ENCODE measurements around the gene ISG15.
A peak's percentile ranks its signal among the peaks of the same experiment; 100 is the strongest.
"Not testable (repeated sequence)": the region's sequence is repeated elsewhere in the genome, so short reads cannot be mapped to it uniquely, and the experiment has no call there.

ISG15 gene

DNA sequence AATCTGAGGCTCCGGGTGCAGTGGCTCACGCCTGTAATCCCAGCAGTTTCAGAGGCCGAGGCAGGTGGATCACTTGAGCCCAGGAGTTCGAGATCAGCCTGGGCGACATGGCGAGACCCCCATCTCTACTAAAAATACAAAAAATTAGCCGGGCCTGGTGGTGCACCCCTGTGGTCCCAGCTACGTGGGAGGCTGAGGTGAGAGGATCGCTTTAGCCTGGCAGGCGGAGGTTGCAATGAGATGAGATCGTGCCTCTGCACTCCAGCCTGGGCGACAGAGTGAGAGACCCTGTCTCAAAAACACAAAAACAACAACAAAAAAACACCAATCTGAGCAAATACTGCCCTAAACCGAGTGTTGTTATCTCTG is 577 bp upstream of the ISG15 start:
- not testable (repeated sequence) for DNase-seq (ENCODE audit: low spot score)

GRCh38 chr1:1013922-1014648 is 788 bp downstream of the ISG15 start:
- no peak for DNase-seq (ENCODE audit: low spot score)

DNA sequence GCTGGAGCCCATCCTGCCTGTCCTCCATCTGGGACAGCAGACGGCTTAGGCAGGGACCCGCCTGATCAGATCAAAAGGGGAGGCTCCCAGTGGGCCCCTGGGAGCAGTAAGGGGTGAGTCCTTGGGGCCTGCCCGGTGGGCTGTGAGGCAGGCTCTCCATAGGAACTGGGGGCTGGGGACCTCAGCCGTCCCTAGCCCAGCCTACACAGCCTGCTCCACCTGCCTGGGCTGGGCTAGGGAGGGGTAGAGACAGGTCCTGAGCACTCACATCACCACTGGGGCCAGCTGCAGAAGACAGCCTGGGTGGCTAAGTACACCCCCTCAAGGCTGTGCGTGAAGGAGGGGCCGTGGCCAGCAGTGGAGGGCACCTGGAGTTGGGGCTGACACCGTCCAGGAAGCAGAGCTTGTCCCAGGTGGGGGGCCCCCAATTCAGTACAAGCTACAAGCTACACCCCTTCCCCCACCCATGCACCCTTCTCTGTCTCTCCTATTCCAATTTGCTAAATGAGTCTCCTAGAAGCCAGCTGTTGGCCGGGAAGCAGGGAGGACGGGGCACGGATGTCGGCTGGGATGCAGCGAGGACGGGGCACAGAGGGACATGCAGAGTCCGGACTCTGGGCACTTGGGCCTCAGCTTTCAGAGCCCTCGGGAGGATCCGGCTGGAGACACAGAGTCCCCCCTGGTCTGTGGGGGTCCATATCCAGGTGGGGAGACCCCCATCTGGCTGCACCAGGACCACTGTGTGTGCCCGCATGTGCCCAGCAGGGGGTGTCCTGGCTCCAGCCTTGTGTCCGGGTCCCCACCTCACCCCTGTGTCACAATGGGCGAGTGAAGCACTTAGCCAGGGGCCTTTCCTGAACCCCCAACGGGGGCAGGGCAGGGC is 1.7 kb downstream of the ISG15 start:
- no peak for DNase-seq (ENCODE audit: low spot score)

DNA sequence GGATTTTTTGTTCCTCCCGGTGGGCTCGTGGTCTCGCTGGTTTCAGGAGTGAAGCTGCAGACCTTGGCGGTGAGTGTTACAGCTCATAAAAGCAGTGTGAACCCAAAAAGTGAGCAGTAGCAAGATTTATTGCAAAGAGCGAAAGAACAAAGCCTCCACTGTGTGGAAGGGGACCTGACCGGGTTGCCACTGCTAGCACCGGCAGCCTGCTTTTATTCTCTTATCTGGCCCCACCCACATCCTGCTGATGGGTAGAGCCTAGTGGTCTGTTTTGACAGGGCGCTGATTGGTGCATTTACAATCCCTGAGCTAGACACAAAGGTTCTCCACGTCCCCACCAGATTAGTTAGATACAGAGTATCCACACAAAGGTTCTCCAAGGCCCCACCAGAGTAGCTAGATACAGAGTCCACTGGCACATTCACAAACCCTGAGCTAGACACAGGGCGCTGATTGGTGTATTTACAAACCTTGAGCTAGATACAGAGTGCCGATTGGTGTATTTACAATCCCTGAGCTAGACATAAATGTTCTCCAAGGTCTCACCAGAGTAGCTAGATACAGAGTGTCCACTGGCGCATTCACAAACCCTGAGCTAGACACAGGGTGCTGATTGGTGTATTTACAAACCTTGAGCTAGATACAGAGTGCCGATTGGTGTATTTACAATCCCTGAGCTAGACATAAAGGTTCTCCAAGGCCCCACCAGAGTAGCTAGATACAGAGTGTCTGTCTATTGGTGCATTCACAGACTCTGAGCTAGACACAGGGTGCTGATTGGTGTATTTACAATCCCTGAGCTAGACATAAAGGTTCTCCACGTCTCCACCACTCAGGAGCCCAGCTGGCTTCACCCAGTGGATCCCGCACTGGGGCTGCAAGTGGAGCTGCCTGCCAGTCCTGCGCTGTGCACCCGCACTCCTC is 4.4 kb downstream of the ISG15 start:
- DNase-seq (ENCODE audit: low spot score) = not testable (repeated sequence)

DNA sequence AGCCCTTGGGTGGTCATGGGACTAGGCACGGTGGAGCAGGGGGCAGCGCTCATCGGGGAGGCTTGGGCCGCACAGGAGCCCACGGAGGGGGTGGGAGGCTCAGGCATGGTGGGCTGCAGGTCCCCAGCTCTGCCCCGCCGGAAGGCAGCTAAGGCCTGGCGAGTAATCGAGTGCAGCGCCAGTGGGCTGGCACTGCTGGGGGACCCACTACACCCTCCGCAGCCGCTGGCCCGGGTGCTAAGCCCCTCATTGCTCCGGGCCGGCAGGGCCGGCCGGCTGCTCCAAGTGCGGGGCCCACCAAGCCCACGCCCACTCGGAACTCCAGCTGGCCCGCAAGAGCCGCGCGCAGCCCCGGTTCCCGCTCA is 5.0 kb downstream of the ISG15 start:
- not testable (repeated sequence) for DNase-seq (ENCODE audit: low spot score)

- peak; percentile 85 for DNase-seq (ENCODE audit: low spot score)
Measured at GRCh38 chr1:1019122-1019999, 6.1 kb downstream of the ISG15 start.

DNA sequence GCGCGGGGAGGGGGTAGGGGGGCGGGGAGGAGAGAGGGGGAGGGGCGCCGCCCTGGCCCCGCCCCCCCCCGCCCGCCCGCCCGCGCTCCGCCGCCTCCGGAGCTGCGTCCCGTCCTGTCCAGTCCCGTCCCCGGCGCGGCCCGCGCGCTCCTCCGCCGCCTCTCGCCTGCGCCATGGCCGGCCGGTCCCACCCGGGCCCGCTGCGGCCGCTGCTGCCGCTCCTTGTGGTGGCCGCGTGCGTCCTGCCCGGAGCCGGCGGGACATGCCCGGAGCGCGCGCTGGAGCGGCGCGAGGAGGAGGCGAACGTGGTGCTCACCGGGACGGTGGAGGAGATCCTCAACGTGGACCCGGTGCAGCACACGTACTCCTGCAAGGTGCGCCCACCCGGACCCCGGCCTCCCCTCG is 6.7 kb downstream of the ISG15 start, which contains the start of gene AGRN:
TSS of gene AGRN (plus strand) at position 121 of the 405 bp plus-strand sequence. CDS start at position 174, 53 bp downstream.
- no peak for DNase-seq (ENCODE audit: low spot score)

DNA sequence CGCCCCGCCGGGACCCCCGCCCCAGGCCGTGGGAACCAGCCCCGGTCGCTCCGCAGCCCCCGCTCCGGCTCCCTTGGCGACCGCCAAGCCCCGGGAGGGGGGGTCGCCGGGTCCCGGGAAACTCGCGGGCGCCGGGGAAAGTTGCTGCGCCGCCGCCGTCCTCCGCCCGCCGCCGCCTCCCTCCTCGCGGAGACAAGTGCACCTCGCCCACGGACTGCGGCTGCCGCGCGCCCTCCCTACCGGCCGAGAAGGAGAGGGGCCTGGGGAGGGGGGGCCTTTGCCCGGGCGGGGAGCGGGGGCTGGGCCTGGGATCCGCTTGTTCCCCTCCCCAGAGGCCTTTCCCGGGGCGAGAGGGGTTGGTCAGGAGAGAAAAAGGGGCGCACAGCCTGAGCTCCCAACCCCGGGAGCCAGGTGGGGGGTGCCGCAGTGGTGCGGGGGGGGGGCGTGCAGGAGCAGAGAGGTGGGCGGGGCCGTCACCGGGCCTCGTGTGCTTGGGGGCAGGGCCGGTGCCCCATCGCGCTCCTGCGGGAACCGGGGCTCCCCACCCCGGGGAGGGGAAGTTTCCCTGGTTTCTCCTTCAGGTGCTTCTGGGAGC is 7.2 kb downstream of the ISG15 start:
- DNase-seq (ENCODE audit: low spot score) = no peak

DNA sequence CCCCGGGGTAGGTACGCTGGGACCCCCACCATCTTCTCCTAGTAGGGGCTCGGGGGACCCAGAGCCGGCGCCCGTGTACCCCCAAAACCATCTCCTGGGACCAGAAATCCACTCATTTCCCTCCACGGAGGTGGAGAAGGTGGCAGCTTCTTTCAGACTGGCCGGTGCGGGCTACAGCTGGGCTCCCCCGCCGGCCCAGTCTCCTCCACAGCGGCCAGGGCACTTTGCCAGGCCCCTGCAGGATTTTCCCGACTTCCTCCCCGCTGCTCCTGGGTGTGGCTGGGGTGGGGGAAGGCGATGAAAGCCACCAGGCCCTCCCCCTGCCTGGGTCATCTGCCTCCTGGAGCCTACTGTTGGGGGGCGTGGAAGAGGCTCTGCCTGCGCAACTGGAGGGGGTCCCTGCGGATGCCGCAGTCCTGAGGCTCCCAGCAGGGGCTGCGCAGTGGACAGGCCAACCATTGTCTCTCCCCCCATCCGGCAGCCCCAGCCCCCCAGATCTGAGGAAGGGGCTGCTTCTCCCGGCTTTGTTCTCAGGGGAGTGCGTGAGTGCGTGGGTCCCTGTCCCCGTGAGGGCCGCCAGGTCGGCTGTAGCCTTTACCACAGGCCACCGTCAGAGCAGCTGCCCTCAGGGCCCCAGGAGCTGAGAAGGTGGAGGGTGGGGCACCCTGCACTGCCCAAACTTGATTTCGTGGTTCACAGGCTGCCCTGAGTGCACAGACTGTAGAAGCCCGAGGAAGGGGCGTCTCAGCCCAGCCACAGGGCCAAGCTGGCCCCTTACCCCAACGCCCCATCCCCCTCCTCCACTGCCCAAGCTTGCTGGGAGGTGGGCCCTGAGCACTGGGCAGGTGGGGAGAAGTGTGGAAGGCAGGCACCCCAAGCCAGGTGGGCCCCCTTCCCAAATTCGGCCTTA is 8.0 kb downstream of the ISG15 start:
- DNase-seq (ENCODE audit: low spot score) = peak; percentile 75

DNA sequence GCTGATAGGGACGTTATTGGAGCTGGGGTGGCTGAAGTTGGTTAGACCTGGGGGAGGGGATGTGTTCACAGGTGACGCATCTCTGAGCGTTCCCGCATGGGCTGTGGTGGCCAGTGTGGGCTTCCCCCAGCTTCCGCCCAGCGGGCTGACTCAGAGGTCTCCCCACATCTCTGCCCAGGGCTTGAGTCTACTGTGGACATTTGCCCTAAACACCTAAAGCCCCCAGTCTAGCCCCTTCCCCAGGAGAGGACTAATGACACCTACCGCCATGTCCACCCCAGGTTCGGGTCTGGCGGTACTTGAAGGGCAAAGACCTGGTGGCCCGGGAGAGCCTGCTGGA is 8.6 kb downstream of the ISG15 start:
- DNase-seq (ENCODE audit: low spot score) = peak; percentile 63

DNA sequence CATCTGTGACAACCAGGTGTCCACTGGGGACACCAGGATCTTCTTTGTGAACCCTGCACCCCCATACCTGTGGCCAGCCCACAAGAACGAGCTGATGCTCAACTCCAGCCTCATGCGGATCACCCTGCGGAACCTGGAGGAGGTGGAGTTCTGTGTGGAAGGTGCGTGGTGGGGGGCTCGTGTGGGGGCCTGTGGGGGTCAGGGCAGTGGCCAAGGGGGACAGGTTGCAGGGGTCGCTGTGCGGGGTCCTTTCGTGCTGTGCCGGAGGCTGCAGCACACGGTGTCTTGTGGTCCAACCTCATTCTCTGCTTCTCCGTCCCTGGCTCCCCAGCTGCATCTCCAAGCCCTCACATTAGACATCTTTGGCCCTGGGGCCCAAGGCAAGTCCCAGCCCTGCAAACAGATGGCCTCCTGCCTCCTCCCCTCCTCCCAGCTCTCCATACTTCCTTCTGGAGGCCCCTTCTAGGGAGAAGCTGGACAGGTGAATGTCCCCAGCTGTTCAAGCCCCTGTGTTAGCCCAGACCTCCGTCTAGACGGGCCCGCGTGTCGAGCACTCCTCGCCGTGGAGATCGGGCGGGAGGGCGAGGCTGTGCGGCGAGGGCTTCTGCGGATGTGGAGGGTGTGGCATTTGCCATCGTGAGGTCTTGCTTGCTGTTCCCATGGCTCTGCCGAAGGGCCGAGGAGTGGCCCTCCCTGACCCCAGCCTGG is 9.2 kb downstream of the ISG15 start:
- DNase-seq (ENCODE audit: low spot score) = no peak

DNA sequence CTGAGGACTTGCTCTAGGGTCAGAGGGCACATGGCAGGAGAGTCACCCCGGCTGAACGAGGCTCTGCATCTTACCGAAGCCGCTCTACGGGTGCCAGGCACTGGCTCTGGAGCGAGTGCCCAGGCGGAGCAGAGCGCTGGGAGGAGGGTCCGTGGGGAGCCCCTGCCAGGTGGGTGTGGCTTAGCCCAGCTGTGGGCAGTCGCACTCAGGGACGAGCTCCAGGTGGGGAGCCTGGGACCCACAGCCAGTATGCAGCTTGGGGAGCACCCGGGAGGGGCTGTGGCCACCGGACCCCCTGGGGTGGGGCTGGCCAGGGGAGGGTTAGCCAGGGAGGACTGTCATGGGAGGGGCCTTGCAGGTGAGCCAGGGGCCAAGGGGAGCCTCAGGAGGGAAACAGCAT is 10.4 kb downstream of the ISG15 start:
- DNase-seq (ENCODE audit: low spot score) = no peak

DNA sequence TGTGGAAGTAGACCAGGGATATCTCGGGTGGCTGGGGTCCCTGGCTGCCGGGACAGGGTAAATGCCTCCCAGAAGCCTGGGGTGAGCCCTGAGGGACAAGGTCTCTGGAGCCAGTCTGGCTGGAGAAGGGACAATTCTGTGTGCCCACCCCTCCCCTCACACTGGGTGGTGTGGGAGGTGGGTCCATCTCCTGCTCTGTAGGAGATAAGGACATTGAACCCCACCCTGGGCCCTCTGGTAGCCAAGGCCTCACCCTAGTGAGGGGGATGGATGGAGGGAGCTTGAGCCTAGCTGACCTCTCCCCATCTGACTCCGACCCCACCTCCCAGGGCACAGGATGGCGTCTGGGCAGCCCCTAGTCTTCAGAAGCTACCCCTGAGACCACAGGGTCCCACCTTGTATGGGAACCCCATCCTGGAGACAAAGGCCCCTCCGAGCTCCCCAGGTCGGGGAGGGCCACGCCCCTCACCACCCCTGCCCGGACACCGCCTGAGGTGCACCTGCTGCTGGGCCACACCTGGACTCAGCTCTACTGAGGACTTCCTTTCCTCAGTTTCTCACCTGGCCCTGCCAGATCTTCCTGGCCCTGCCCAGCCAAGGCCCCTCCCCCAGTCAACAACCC is 11.0 kb downstream of the ISG15 start:
- DNase-seq (ENCODE audit: low spot score) = no peak

- DNase-seq (ENCODE audit: low spot score) = peak; percentile 85
Measured at GRCh38 chr1:1024771-1025699, 11.7 kb downstream of the ISG15 start.

DNA sequence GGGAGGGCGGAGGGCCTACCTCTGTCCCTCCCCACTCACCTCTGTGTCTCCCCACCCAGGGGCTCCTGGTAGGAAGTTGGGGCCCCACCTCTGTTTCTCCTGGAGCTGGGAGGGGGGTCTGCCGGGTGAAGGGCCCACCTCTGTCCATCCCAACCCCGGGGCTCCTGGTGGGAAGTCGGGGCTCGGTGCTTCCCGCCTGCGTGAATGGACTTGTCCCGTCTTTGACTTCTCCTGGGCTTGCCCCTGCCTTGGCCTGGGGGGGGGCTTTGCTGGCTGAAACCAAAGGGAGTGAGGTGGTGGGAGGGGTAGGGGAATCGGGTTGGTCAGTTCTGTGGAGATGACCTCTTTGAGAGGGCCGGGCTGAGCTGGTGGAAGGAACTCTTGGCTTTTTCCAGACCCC is 12.4 kb downstream of the ISG15 start:
- no peak for DNase-seq (ENCODE audit: low spot score)

DNA sequence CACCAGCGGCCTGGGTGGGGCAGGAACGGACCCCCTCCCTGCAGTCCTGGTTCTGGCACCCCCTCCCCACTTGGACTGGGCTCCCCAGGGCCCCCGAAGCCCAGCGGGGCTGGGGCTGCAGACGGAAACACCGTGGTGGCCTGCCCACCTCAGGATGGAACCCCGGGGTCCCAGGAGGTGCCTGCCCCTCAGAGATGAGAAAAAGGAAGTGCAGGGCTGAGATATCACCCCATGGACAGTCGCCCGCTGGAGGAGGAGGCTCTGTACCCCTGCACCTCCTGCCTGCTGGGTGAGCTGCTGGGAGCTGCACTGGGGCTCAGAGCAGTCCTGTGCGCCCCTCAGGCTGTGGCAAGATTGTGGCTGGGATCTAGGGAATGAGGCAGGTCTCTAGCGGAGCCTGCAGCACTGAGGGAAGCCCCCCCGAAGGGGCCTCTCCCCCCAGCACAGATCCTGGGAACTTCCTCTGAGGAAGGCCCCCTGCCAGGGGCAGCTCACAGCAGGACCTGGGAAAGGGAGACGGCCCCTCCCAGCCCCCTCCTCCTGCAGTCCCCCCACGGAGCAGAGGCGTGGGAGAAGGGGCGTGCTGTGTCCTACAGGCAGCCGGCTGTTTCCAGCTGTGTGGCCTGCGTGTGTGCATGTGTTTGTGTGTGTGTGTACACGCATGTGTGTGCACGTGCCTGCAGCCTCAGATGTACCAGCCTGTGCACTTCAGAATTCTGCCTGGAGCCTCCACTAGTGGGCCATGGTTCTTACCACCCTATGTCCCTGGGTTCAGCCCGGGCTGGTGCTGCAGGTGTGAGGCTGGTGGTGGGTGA is 13.5 kb downstream of the ISG15 start:
- DNase-seq (ENCODE audit: low spot score) = no peak

DNA sequence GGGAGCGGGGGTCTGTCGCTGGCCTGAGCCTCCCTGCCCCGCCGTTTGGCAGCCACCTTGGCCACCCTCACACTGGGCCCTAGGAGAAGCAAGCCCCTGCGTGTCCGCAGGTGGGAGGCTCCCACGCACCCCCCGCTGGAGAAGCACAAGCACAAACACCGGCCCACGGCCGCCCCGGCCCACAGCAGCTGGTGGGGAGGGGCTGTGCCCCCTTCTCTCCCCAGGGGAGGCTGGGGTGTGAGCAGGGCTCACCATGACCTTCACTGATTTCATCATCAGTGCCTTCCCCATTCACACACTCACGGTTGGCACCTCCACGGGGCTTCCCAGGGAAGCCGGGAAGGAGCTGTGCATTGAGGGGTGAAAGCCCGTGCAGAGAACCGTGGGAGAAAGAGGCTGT is 14.5 kb downstream of the ISG15 start:
- DNase-seq (ENCODE audit: low spot score) = no peak
